ENCODE results near the gene SNRK. TPM values are rescaled to one million over a fixed set of nuclear protein-coding genes. Genes with fewer than 3 reads are reported as not detected.

Gene SNRK
- total and polyA plus RNA-seq, 2 of the 13 experiments (the other 11 are each of a cell fraction or from before 2014, with no cell fraction given): 11.4 to 16.1 TPM

GRCh38 chr3:43239755-43240154, 46.6 kb upstream of the SNRK start:
- no peak for TF ChIP-seq HMG20A (CRISPR knock-in tag; IDR thresholded peaks at IDR 0.05; ENCODE audit: borderline replicate concordance)
- TF ChIP-seq MZF1 (CRISPR knock-in tag; IDR thresholded peaks at IDR 0.05; ENCODE audit: borderline replicate concordance): no peak
- TF ChIP-seq RBAK (CRISPR knock-in tag; IDR thresholded peaks at IDR 0.05): no peak
- no peak for TF ChIP-seq TGIF2 (CRISPR knock-in tag; IDR thresholded peaks at IDR 0.05)
- ChIA-PET POLR2A (no interaction called here), CTCF (ENCODE audit: low intra/inter-chr PET ratio, low total read pairs) (no interaction called here)
- no peak for FAIRE-seq
- no peak overlapping the region for H3K4me3 ChIP-seq (replicated peaks in 1 of 3; ENCODE audit: insufficient read depth in 1 of 3, low read depth in 2 of 3, low read length in 3 of 3)
- no peak overlapping the region for H3K27ac ChIP-seq (ENCODE audit: extremely low read length, insufficient read depth, low read length)
- no peaks in the 10 kb centered on the region for H4K20me1 ChIP-seq (ENCODE audit: insufficient read depth, low read length)
- H3K9me3 ChIP-seq (ENCODE audit: low read length): peaks cover 11% of the 10 kb centered on the region
- no TSS peak for BruUV-seq (replicated peaks)
- H3K9ac ChIP-seq (ENCODE audit: insufficient read depth, low read depth, low read length): no peak overlapping the region
- no peak for DNase-seq (ENCODE audit: low spot score)
- no peak overlapping the region for H2AFZ ChIP-seq (ENCODE audit: low read length)
- 3% methylated on average over 3 of the region's 3 CpGs for WGBS (ENCODE audit: low lambda C conversion rate)
- no peaks in the 10 kb centered on the region for H3K79me2 ChIP-seq (ENCODE audit: insufficient read depth, low read length)
- in situ Hi-C loops (cut with HindIII; ENCODE audit: extremely low pct_ligation_motif_present, low pct_unique_long_range_greater_than_20kb): no loop called here
- no peak for ATAC-seq
- H3K27me3 ChIP-seq (ENCODE audit: control insufficient read depth in 1 of 2, insufficient read depth in 2 of 2, low read length in 2 of 2): peaks cover 1 to 9% of the 10 kb centered on the region in 2 experiments; a peak in 2 of 5 replicates
- H3K4me1 ChIP-seq (ENCODE audit: insufficient read depth, low read length): no peaks in the 10 kb centered on the region
- no peak overlapping the region for H3K4me2 ChIP-seq (ENCODE audit: low read depth, low read length)
- H3K36me3 ChIP-seq (replicated peaks in 1 of 2; ENCODE audit: control insufficient read depth in 1 of 2, insufficient read depth in 2 of 2, low read length in 2 of 2): no peaks in the 10 kb centered on the region
- intact Hi-C loops (cut with micrococcal nuclease; ENCODE audit: unreplicated experiment): no loop called here

- no peak for ATAC-seq
Measured at GRCh38 chr3:43243590-43244587, 42.5 kb upstream of the SNRK start.

More at GRCh38 chr3:43243590-43244587, 42.5 kb upstream of the SNRK start:
- no peaks in the 10 kb centered on the region for H3K79me2 ChIP-seq (ENCODE audit: insufficient read depth, low read length)
- H3K27me3 ChIP-seq (ENCODE audit: control insufficient read depth in 1 of 2, insufficient read depth in 2 of 2, low read length in 2 of 2): peaks cover 0 to 14% of the 10 kb centered on the region in 2 experiments; a peak in 2 of 5 replicates
- intact Hi-C loops (cut with micrococcal nuclease; ENCODE audit: unreplicated experiment): no loop called here
- POLR2A ChIA-PET: no interaction called here
- no peak for TF ChIP-seq PRDM10 (CRISPR knock-in tag; IDR thresholded peaks at IDR 0.05; ENCODE audit: low read depth)
- TF ChIP-seq TOPORS (CRISPR knock-in tag; IDR thresholded peaks at IDR 0.05): no peak
- H2AFZ ChIP-seq (ENCODE audit: low read length): no peak overlapping the region
- BruUV-seq (replicated peaks): no TSS peak
- no peak overlapping the region for H3K4me2 ChIP-seq (ENCODE audit: low read depth, low read length)
- DNase-seq (ENCODE audit: low spot score): no peak
- H3K9ac ChIP-seq (ENCODE audit: insufficient read depth, low read depth, low read length): no peak overlapping the region
- H3K4me3 ChIP-seq (replicated peaks in 1 of 3; ENCODE audit: insufficient read depth in 1 of 3, low read depth in 2 of 3, low read length in 3 of 3): no peak overlapping the region
- CTCF ChIA-PET (ENCODE audit: low intra/inter-chr PET ratio, low total read pairs): no interaction called here
- no peaks in the 10 kb centered on the region for H3K4me1 ChIP-seq (ENCODE audit: insufficient read depth, low read length)
- peaks cover 11% of the 10 kb centered on the region for H3K9me3 ChIP-seq (ENCODE audit: low read length)
- no peak for FAIRE-seq
- H3K27ac ChIP-seq (ENCODE audit: extremely low read length, insufficient read depth, low read length): no peak overlapping the region
- WGBS (ENCODE audit: low lambda C conversion rate): 17% methylated on average over 5 of the region's 6 CpGs
- no peaks in the 10 kb centered on the region for H3K36me3 ChIP-seq (replicated peaks in 1 of 2; ENCODE audit: control insufficient read depth in 1 of 2, insufficient read depth in 2 of 2, low read length in 2 of 2)
- H4K20me1 ChIP-seq (ENCODE audit: insufficient read depth, low read length): no peaks in the 10 kb centered on the region
- in situ Hi-C loops (cut with HindIII; ENCODE audit: extremely low pct_ligation_motif_present, low pct_unique_long_range_greater_than_20kb): no loop called here

All from HepG2 (cell line).